ENCODE measurements around the gene MICA.
"Not testable (repeated sequence)": the region's sequence is repeated elsewhere in the genome, so short reads cannot be mapped to it uniquely, and the experiment has no call there.

MICA gene

DNA sequence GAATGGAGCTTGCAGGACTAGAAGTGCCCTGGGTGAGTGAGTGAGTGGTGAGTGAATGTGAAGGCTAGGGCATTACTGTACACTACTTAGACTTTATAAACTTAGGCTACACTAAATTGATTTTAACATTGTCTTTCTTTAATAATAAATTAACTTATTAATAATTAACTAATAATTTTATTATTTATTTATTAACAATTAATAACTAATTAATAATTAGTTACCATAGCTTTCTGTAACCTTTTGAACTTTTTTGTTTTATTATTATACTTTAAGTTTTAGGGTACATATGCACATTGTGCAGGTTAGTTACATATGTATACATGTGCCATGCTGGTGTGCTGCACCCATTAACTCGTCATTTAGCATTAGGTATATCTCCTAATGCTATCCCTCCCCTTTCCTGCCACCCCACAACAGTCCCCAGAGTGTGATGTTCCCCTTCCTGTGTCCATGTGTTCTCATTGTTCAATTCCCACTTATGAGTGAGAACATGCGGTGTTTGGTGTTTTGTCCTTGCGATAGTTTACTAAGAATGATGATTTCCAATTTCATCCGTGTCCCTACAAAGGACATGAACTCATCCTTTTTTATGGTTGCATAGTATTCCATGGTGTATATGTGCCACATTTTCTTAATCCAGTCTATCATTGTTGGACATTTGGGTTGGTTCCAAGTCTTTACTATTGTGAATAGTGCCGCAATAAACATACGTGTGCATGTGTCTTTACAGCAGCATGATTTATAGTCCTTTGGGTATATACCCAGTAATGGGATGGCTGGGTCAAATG is 43.8 kb downstream of the MICA start:
- DNase-seq; intact Hi-C loops (cut with DNase I): not testable (repeated sequence)

DNA sequence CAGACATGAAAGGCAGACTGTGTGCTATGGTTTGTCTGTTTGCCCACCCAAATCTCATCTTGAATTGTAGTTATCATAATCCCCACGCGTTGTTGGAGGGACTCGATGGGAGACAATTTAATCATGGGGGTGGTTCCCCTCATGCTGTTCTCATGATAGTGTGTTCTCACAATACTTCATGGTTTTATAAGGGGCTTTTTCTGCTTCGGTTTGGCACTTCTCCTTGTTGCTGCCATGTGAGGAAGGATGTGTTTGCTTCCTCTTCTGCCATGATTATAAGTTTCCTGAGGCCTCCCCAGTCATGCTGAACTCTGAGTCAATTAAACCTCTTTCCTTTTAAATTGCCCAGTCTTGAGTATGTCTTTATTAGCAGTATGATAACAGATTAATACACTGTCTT is 47.4 kb downstream of the MICA start:
- intact Hi-C loops (cut with DNase I) = no loop called here
- DNase-seq = no peak

DNA sequence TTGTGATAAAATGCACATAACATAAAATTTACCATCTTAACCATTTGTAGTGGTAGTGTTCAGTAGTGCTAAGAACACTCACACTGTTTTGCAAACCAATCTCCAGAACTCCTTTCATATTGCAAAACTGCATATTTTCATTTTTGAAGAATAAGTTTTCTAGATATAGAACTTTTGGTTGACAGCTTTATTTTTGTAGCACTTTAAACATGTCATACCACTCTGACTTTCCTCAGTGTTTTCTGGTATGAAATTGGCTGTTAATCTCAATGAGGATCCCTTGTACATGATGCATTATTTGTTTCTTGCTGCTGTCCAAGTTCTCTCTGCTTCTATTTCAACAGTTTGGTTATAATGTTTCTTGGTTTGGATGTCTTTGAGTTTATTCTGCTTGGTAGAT is 49.5 kb downstream of the MICA start:
- intact Hi-C loops (cut with DNase I) = no loop called here
- no peak for DNase-seq

DNA sequence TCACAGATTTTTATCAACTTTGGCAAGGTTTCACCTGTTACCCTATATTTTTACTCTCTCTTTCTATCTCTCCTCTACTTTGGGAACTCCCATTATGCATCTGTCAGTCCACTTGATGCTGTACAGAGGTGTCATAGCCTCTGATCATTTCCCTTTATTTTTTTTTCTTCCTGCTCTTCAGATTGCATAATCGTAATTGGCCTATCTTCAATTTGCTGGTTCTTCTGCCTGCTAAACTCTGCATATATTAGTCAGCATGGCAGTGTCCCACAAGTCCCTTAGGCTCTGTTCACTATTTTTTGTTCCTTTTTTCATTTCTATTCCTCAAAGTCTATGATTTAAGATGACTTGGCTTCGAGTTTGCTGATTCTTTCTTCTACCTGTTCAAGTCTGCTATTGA is 49.9 kb downstream of the MICA start:
- intact Hi-C loops (cut with DNase I) = no loop called here
- DNase-seq = no peak

DNA sequence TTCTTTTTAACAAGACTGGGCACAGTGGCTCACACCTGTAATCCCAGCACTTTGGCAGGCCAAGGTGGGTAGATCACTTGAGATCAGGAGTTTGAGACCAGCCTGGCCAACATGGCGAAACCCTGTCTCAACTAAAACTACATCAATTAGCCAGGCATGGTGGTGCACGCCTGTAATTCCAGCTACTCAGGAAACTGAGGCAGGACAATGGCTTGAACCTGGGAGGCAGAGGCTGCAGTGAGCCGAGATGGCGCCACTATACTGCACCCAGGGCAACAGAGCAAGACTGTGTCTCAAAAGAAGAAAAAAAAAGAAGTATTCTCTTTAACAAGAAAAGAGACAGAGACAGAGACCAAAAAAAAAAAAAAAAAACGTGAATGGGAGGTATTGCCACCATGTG is 56.5 kb downstream of the MICA start:
- DNase-seq; intact Hi-C loops (cut with DNase I): not testable (repeated sequence)

DNA sequence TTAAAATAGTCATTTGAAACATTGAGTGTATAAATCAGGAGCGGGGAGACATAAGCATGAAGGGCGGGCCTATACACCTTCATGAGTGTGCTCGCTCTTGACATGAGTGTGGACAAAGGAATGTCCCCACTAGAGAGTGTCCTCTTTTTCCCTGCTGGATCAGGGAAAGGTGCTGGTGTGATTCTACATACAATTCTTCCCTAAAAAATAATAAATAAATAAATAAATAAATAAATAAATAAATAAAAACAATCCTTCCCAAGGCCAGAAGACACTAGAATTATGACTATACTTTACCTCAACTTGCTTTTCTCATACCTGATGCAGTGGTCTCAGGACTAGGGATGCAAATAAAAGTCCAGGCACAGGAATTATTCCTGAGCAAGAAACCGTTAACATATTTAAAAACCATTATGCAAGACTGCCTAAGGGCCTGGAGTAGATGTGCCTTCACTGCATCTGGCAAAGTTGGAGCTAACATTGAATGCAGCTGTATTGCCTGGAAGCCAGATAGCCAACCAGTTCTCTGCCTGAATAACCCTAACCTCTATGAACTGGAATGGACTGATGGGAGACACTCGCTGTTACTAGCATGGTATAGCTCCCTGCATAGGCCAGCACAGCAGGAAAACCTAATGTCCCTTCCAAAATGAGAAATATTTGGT is 57.1 kb downstream of the MICA start:
- DNase-seq = no peak
- intact Hi-C loops (cut with DNase I) = no loop called here

DNA sequence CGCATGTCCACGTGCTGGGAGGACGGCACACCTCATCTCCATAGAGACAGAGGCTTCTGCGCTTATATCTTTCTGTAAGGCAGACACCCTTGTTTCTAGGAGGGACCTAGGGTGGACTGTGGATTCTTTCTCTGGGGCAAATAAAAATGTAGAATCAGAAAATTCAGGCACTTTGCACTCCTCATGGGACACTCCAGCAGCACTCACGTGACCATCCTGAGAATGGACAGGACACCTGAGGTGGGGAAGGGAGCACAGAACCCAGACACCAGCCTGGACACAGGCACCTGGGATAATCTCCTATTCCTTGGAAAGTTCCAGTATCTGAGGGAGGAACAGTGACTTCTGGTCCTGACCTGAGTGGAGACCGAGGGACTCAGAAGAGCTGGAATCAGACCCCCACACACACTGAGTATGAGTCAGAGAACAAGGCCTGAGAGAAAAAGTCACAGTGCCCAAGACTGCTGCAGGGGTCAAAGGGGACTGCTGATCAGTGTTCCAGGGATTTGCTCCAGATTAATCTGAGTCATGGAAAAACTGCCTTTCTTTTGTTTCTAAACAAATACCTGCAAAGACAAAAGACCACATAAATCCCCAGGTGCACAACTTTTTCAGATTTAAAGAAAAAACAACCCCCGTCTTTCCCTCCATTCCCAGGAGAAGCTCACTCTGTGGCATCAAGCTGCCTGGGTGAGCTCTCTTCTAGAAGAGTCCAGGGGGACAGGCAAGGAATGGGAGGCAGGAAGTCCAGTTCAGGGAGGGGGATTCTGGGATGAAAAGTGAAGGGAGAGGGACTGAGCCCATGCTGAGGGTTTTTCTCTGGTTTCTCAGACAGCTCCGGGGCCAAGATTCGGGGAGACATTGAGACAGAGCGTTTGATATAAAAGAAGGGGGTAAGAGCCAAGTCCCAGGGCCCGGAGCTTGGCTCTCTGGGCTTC is 58.9 kb downstream of the MICA start:
- no peak for DNase-seq
- intact Hi-C loops (cut with DNase I) = no loop called here

DNA sequence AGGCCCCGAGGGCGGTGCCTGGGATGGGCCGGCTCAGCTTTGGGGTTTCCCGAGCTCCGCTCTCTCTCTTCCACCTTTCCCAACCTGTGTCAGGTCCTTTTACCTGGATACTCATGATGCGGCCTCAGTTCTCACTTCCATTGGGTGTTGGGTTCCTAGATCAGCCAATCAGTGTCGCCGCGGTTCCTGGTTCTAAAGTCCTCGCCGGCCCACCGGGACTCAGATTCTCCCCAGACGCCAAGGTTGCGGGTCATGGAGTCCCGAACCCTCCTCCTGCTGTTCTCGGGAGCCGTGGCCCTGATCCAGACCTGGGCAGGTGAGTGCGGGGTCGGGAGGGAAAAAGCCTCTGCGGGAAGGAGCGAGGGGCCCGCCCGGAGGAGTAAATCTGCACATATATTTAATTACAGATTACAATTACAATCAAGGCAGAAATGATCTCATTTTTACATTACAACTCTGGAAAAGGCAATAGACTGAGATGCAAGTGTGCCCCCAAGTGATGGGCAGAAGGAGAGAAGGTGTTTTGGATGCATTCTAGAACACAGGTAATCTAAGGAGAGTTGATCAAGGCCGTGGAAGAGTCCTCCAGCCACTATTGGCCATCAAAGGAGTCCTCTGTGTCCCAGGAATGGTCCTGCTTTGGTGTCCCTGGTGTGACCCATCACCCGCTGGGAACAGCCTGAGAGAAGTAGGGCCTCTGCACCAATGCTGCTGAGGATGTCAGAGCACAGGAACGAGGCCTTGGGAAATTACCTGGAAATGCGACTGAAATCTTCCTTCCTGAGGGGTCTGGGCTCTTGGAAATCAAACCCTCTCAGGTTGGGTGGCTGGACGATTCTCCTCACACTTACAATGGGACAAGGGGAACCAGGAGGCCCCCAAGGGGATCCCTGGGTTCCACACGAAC is 59.8 kb downstream of the MICA start:
- intact Hi-C loops (cut with DNase I) = no loop called here
- peak; percentile 45 to 95 (median 76) for DNase-seq

DNA sequence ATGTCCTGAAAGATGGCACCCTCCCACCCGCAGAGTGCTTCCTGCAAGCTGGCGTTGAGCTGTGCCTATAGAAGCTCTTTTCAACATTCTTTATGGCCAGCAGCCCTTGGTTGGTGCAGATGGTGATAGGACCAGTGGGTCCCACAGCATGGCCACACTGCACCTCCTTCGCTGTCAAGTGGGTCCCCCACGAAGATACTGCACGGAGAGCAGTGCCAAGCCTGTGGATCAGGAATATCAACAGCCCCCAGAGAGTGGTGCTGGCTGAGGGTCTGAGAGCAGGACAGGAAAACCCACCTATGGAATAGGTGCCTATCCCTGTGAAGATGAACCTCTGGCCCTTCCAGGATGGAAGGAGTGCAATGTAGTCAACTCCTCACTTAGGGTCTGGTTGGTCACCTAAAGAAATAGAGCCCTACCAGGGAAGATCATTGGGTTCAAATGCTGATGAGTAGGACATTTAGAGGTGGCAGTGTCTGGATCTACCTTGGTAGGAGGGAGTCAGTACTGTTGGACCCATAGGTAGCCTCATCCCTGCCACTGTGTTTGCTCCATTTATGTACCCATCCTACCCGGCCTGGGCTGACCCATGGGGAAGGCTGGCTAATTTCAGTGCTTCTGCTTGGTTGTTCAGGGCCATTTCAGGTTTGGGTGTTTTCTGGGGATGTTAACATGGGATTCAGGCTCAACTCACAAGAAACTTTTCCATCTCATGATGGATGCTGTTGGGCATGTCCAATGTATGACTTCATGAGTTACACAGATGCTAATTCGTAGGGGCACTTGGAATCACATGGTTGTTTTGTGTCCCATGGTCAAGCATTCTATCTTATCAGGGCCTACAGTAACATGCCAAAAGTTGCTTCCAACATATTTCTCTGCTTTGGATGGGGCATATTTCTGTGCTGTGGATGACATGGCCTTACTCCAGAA is 61.1 kb downstream of the MICA start:
- intact Hi-C loops (cut with DNase I) = no loop called here
- DNase-seq = no peak
